Liver (tissue), 9 donors: ENCODE results near the gene PDE4D. TPM values are rescaled to one million over a fixed set of nuclear protein-coding genes. Genes with fewer than 3 reads are reported as not detected.

Source experiments
- DNase-seq: peaks from one replicate; pipeline ENCODE4 v3.0.0-alpha.2; 2017; ENCODE audit warnings: low spot score
- H3K27ac ChIP-seq, 2 donors: one replicate each; pipeline ENCODE4 v1.7.0; 2013; ENCODE audit warnings: inconsistent platforms in 2 of 2, low read length in 2 of 2, control low read depth in 1 of 2, low read depth in 1 of 2, mild to moderate bottlenecking in 1 of 2
- H3K27me3 ChIP-seq, 4 donors: one replicate each; pipeline versions ENCODE4 v1.6.1 to v1.7.0; 2013; ENCODE audit warnings: low read length in 3 of 4, inconsistent platforms in 1 of 4, mild to moderate bottlenecking in 1 of 4, moderate library complexity in 1 of 4; ENCODE audit not compliant: control insufficient read depth in 4 of 4, insufficient read depth in 4 of 4
- H3K36me3 ChIP-seq, 4 donors: one replicate each; pipeline versions ENCODE4 v1.6.1 to v1.7.0; 2013; ENCODE audit warnings: low read length in 3 of 4, mild to moderate bottlenecking in 3 of 4, low read depth in 1 of 4, moderate library complexity in 1 of 4; ENCODE audit not compliant: control insufficient read depth in 4 of 4, insufficient read depth in 3 of 4
- H3K4me1 ChIP-seq, 4 donors: one replicate each; pipeline versions ENCODE4 v1.6.1 to v1.7.0; 2013; ENCODE audit warnings: low read length in 3 of 4, mild to moderate bottlenecking in 3 of 4, moderate library complexity in 1 of 4; ENCODE audit not compliant: control insufficient read depth in 4 of 4, insufficient read depth in 4 of 4
- H3K4me3 ChIP-seq, 3 donors: one replicate each; pipeline versions ENCODE4 v1.6.1 to v1.7.0; 2013; ENCODE audit warnings: low read length in 3 of 3, control low read depth in 1 of 3, low read depth in 1 of 3, mild to moderate bottlenecking in 1 of 3
- H3K9ac ChIP-seq, 2 donors: one replicate each; pipeline ENCODE4 v1.7.0; 2013; ENCODE audit warnings: low read length in 2 of 2, mild to moderate bottlenecking in 2 of 2, moderate library complexity in 2 of 2, control low read depth in 1 of 2, low read depth in 1 of 2
- H3K9me3 ChIP-seq, 4 donors: one replicate each; pipeline versions ENCODE4 v1.6.1 to v1.7.0; 2013; ENCODE audit warnings: low read length in 3 of 4; ENCODE audit not compliant: control insufficient read depth in 4 of 4
- EGR1 ChIP-seq, 2 donors: IDR thresholded peaks; 2 replicates each; pipeline ENCODE4 v1.6.1; 2016 to 2018; ENCODE audit warnings: antibody characterized with exemption in 2 of 2, low read depth in 2 of 2
- FOXA1 ChIP-seq: IDR thresholded peaks from 2 replicates; pipeline ENCODE4 v1.6.1; 2016; ENCODE audit warnings: antibody characterized with exemption
- FOXA2 ChIP-seq: IDR thresholded peaks from 2 replicates; pipeline ENCODE4 v1.6.1; 2016; ENCODE audit warnings: antibody characterized with exemption
- GABPA ChIP-seq, 2 donors: IDR thresholded peaks in 1 of 2; conservative IDR thresholded peaks in 1 of 2; 2 replicates each; pipeline ENCODE4 v1.6.1; 2016; ENCODE audit warnings: antibody characterized with exemption in 2 of 2, mild to moderate bottlenecking in 1 of 2, moderate library complexity in 1 of 2
- HNF4A ChIP-seq, 2 donors: conservative IDR thresholded peaks; 2 replicates each; pipeline ENCODE4 v1.6.1; 2016; ENCODE audit warnings: antibody characterized with exemption in 2 of 2, mild to moderate bottlenecking in 2 of 2
- HNF4G ChIP-seq: IDR thresholded peaks from 2 replicates; pipeline ENCODE4 v1.6.1; 2016; ENCODE audit warnings: antibody characterized with exemption
- JUND ChIP-seq, 2 donors: IDR thresholded peaks; 2 replicates each; pipeline ENCODE4 v1.6.1; 2016; ENCODE audit warnings: antibody characterized with exemption in 2 of 2
- RAD21 ChIP-seq, 2 donors: IDR thresholded peaks; 2 replicates each; pipeline ENCODE4 v1.6.1; 2016; ENCODE audit warnings: antibody characterized with exemption in 2 of 2, mild to moderate bottlenecking in 2 of 2
- RXRA ChIP-seq, 2 donors: IDR thresholded peaks; 2 replicates each; pipeline ENCODE4 v1.6.1; 2017 to 2018; ENCODE audit warnings: antibody characterized with exemption in 2 of 2, mild to moderate bottlenecking in 1 of 2
- SP1 ChIP-seq: IDR thresholded peaks from 2 replicates; pipeline ENCODE4 v1.6.1; 2018; ENCODE audit warnings: antibody characterized with exemption, mild to moderate bottlenecking
- TAF1 ChIP-seq: conservative IDR thresholded peaks from 2 replicates; pipeline ENCODE4 v1.6.1; 2016; ENCODE audit warnings: antibody characterized with exemption, mild to moderate bottlenecking
- YY1 ChIP-seq: IDR thresholded peaks from 2 replicates; pipeline ENCODE4 v1.6.1; 2016; ENCODE audit warnings: antibody characterized with exemption, mild to moderate bottlenecking
- WGBS: extraction: QIAGEN DNeasy Blood & Tissue Kit; methylation state at CpG from one replicate; pipeline ENCODE4 v1.1.7; 2013; 5-methylcytosine and 5-hydroxymethylcytosine counted together
- polyA plus RNA-seq, 2 donors: library from polyadenylated mRNA; stranded (reverse) in 1 of 2; unstranded in 1 of 2; fragments of 200-250 nt in 1 of 2; fragments of >200 nt in 1 of 2; fragmentation: Nextera tagmentation in 1 of 2; extraction: Ambion mirVana in 1 of 2; gene quantifications; one replicate each; pipeline versions ENCODE4 v1.2.1 to v1.2.3, GENCODE V29; 2013 to 2015
- total RNA-seq, 2 donors: library from RNA; depleted of rRNA; stranded (reverse); fragments of >200 nt; gene quantifications; one replicate each; pipeline ENCODE4 v1.2.3, GENCODE V29; 2014
- TF ChIP-seq, protein P1 (sequence below): IDR thresholded peaks from 2 replicates; pipeline ENCODE4 v1.6.1; 2016; ENCODE audit warnings: antibody characterized with exemption
- TF ChIP-seq, protein P2 (sequence below): IDR thresholded peaks from 2 replicates; pipeline ENCODE4 v1.6.1; 2016; ENCODE audit warnings: antibody characterized with exemption
- TF ChIP-seq, protein P3 (sequence below): fragments of 150-350 bp; IDR thresholded peaks from 2 replicates; pipeline ENCODE4 v1.5.1; 2017; ENCODE audit warnings: improper control_type of control experiment, low read depth, low read length; ENCODE audit not compliant: missing input control
- TF ChIP-seq, protein P4 (sequence below): IDR thresholded peaks from 2 replicates; pipeline ENCODE4 v1.6.1; 2016; ENCODE audit warnings: antibody characterized with exemption, mild to moderate bottlenecking
- TF ChIP-seq, protein P5 (sequence below): IDR thresholded peaks from 2 replicates; pipeline ENCODE4 v1.6.1; 2016; ENCODE audit warnings: antibody characterized with exemption
- donor health status: healthy.
- donor health status: healthy.
- donor health status: healthy.
- donor health status: healthy.
- donor health status: healthy.

The PDE4D gene
- total and polyA plus RNA-seq, 4 donors: 0.67 to 11.9 (median 6.5) TPM

DNA sequence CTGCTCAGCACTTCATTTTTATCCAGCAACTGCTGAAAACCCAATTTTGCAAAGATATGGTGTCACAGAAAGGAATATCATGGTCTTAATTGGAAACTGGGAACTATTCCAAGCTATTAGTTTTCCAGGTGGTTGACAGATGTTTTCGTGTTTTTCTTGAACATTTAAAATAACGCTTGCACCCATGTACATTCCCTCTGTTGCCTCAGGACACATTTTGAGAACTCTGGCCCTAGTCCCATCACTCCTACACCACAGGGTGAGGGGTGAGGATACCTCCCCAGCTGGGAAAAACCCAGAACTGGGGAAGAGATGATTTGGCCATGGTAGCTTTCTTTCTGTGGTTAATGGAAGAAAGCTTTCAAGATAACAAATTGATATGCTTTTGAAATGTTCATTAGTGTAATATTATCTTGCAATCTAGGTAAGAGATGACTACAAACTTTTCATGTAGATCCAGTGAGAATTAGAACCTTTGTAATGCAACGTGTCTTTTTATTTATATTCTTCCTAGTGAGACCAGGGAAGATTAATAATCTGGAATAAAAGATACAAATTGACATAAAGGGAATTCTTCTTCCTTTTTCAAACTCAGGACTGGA is 683.7 kb downstream of the PDE4D start:
- Histone ChIP-seq H3K9me3 (no peaks in the 10 kb centered on the region), H3K4me3 (no peak overlapping the region), H3K9ac (no peak overlapping the region), H3K27me3 (no peaks in the 10 kb centered on the region), H3K36me3 (no peaks in the 10 kb centered on the region), H3K27ac (no peak overlapping the region), H3K4me1 (no peaks in the 10 kb centered on the region)
- TF ChIP-seq, protein P1, sequence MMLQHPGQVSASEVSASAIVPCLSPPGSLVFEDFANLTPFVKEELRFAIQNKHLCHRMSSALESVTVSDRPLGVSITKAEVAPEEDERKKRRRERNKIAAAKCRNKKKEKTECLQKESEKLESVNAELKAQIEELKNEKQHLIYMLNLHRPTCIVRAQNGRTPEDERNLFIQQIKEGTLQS: no peak
- TF ChIP-seq EGR1 (IDR thresholded peaks at IDR 0.05; ENCODE audit: low read depth in 2 of 2) (no peak), GABPA (IDR thresholded peaks at IDR 0.05 in 1 of 2, conservative IDR thresholded peaks at IDR 0.05 in 1 of 2) (no peak), YY1 (no peak), HNF4G (no peak), FOXA1 (no peak), FOXA2 (no peak), RAD21 (IDR thresholded peaks at IDR 0.05) (no peak), TAF1 (no peak), JUND (IDR thresholded peaks at IDR 0.05) (no peak), HNF4A (conservative IDR thresholded peaks at IDR 0.05) (no peak), SP1 (no peak)
- TF ChIP-seq, protein P2, sequence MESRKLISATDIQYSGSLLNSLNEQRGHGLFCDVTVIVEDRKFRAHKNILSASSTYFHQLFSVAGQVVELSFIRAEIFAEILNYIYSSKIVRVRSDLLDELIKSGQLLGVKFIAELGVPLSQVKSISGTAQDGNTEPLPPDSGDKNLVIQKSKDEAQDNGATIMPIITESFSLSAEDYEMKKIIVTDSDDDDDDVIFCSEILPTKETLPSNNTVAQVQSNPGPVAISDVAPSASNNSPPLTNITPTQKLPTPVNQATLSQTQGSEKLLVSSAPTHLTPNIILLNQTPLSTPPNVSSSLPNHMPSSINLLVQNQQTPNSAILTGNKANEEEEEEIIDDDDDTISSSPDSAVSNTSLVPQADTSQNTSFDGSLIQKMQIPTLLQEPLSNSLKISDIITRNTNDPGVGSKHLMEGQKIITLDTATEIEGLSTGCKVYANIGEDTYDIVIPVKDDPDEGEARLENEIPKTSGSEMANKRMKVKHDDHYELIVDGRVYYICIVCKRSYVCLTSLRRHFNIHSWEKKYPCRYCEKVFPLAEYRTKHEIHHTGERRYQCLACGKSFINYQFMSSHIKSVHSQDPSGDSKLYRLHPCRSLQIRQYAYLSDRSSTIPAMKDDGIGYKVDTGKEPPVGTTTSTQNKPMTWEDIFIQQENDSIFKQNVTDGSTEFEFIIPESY: no peak
- TF ChIP-seq, protein P3, sequence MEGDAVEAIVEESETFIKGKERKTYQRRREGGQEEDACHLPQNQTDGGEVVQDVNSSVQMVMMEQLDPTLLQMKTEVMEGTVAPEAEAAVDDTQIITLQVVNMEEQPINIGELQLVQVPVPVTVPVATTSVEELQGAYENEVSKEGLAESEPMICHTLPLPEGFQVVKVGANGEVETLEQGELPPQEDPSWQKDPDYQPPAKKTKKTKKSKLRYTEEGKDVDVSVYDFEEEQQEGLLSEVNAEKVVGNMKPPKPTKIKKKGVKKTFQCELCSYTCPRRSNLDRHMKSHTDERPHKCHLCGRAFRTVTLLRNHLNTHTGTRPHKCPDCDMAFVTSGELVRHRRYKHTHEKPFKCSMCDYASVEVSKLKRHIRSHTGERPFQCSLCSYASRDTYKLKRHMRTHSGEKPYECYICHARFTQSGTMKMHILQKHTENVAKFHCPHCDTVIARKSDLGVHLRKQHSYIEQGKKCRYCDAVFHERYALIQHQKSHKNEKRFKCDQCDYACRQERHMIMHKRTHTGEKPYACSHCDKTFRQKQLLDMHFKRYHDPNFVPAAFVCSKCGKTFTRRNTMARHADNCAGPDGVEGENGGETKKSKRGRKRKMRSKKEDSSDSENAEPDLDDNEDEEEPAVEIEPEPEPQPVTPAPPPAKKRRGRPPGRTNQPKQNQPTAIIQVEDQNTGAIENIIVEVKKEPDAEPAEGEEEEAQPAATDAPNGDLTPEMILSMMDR: no peak
- TF ChIP-seq, protein P4, sequence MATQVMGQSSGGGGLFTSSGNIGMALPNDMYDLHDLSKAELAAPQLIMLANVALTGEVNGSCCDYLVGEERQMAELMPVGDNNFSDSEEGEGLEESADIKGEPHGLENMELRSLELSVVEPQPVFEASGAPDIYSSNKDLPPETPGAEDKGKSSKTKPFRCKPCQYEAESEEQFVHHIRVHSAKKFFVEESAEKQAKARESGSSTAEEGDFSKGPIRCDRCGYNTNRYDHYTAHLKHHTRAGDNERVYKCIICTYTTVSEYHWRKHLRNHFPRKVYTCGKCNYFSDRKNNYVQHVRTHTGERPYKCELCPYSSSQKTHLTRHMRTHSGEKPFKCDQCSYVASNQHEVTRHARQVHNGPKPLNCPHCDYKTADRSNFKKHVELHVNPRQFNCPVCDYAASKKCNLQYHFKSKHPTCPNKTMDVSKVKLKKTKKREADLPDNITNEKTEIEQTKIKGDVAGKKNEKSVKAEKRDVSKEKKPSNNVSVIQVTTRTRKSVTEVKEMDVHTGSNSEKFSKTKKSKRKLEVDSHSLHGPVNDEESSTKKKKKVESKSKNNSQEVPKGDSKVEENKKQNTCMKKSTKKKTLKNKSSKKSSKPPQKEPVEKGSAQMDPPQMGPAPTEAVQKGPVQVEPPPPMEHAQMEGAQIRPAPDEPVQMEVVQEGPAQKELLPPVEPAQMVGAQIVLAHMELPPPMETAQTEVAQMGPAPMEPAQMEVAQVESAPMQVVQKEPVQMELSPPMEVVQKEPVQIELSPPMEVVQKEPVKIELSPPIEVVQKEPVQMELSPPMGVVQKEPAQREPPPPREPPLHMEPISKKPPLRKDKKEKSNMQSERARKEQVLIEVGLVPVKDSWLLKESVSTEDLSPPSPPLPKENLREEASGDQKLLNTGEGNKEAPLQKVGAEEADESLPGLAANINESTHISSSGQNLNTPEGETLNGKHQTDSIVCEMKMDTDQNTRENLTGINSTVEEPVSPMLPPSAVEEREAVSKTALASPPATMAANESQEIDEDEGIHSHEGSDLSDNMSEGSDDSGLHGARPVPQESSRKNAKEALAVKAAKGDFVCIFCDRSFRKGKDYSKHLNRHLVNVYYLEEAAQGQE: no peak
- TF ChIP-seq, protein P5, sequence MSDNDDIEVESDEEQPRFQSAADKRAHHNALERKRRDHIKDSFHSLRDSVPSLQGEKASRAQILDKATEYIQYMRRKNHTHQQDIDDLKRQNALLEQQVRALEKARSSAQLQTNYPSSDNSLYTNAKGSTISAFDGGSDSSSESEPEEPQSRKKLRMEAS: no peak
- DNase-seq: no peak
- WGBS: 89% methylated on average over 3 of the region's 3 CpGs

DNA sequence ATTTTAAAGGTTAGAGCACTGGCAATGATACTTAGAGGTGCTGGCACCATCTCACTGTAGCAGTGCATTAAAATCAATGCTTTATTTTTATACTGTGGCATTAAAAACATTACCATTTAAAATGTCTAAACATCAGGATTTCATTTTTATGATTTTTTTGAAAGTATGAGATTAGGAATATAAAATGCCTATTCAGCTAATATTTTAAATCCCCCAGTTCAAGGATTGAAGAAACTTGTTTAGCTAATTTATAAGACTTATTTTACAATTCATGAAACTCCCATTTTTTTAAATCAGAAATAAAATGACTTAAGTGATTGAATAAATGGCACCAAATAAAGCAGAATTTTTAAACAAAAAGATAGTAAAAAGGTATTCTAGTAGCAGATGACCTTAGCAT is 685.1 kb downstream of the PDE4D start:
- Histone ChIP-seq H3K4me1 (no peaks in the 10 kb centered on the region), H3K9ac (no peak overlapping the region), H3K36me3 (no peaks in the 10 kb centered on the region), H3K27ac (no peak overlapping the region), H3K9me3 (no peaks in the 10 kb centered on the region), H3K4me3 (no peak overlapping the region), H3K27me3 (no peaks in the 10 kb centered on the region)
- DNase-seq: no peak
- TF ChIP-seq GABPA (IDR thresholded peaks at IDR 0.05 in 1 of 2, conservative IDR thresholded peaks at IDR 0.05 in 1 of 2) (no peak), SP1 (no peak), HNF4A (conservative IDR thresholded peaks at IDR 0.05) (no peak), YY1 (no peak), EGR1 (IDR thresholded peaks at IDR 0.05; ENCODE audit: low read depth in 2 of 2) (no peak), JUND (IDR thresholded peaks at IDR 0.05) (no peak), TAF1 (no peak), RXRA (IDR thresholded peaks at IDR 0.05) (no peak), FOXA2 (no peak)
- TF ChIP-seq, protein P4: no peak
- TF ChIP-seq, protein P5: no peak
- TF ChIP-seq, protein P1: no peak
